ENCODE data around the gene B3GNT9. TPM values are rescaled to one million over a fixed set of nuclear protein-coding genes. Genes with fewer than 3 reads are reported as not detected.

Gene B3GNT9
- total and polyA plus RNA-seq, 2 of the 8 experiments (the other 6 are each of a cell fraction or from before 2014, with no cell fraction given), result 3.5 to 9.0 TPM

- no peak for TF ChIP-seq CTCF (IDR thresholded peaks at IDR 0.05; ENCODE audit: control extremely low read depth in 1 of 3, insufficient read depth in 1 of 3, low read depth in 1 of 3, low read length in 3 of 3)
- TF ChIP-seq CHD2 (IDR thresholded peaks at IDR 0.05; ENCODE audit: low read length), result no peak
- no peak for TF ChIP-seq NANOG (IDR thresholded peaks at IDR 0.05; ENCODE audit: insufficient read depth, low read depth, low read length, poor library complexity, severe bottlenecking)
- peak in 1 of 2 experiments; percentile 45; a peak in 1 of 4 replicates for TF ChIP-seq SIN3A (conservative IDR thresholded peaks at IDR 0.05 in 1 of 2, IDR thresholded peaks at IDR 0.05 in 1 of 2; ENCODE audit: low read depth in 1 of 2, low read length in 2 of 2)
- no peak for TF ChIP-seq RXRA (IDR thresholded peaks at IDR 0.05; ENCODE audit: insufficient read depth, low read depth, low read length)
- no peak; the same call in 1 of the 2 replicates for TF ChIP-seq POLR2AphosphoS5 (IDR thresholded peaks at IDR 0.05; ENCODE audit: low read depth, low read length)
- peak in 1 of 2 experiments; percentile 48; a peak in 1 of 3 replicates for TF ChIP-seq POLR2A (IDR thresholded peaks at IDR 0.05; ENCODE audit: control extremely low read depth in 1 of 2, low read depth in 2 of 2, low read length in 2 of 2)
- no peak for TF ChIP-seq CEBPB (IDR thresholded peaks at IDR 0.05; ENCODE audit: low read depth, low read length)
- TF ChIP-seq EZH2 (IDR thresholded peaks at IDR 0.05; ENCODE audit: low read depth, low read length, severe bottlenecking), result peak; percentile 32
- peak; percentile 27; the same call in 1 of the 2 replicates for TF ChIP-seq SUZ12 (IDR thresholded peaks at IDR 0.05; ENCODE audit: low read length)
- peak; percentile 66 for TF ChIP-seq PHF8 (conservative IDR thresholded peaks at IDR 0.05; ENCODE audit: low read depth, low read length)
- peak; percentile 31; the same call in 1 of the 2 replicates for TF ChIP-seq SP4 (IDR thresholded peaks at IDR 0.05; ENCODE audit: low read length)
- TF ChIP-seq RFX5 (IDR thresholded peaks at IDR 0.05; ENCODE audit: borderline replicate concordance, low read depth, low read length), result no peak
- TF ChIP-seq RNF2 (IDR thresholded peaks at IDR 0.05; ENCODE audit: borderline replicate concordance, low read depth, low read length, missing control alignments, poor library complexity, severe bottlenecking), result no peak
- peak; percentile 64 for TF ChIP-seq TAF1 (IDR thresholded peaks at IDR 0.05; ENCODE audit: low read depth, low read length)
- TF ChIP-seq KDM5A (IDR thresholded peaks at IDR 0.05; ENCODE audit: low read length), result no peak
- peak; percentile 67 for TF ChIP-seq NRF1 (IDR thresholded peaks at IDR 0.05; ENCODE audit: low read depth, low read length)
- TF ChIP-seq E2F6 (IDR thresholded peaks at IDR 0.05), result 0 out of 2 replicates have a peak, but pooled peaks have one; percentile 19
- TF ChIP-seq SAP30 (IDR thresholded peaks at IDR 0.05; ENCODE audit: insufficient read depth, insufficient replicate concordance, low read length), result no peak
- TF ChIP-seq RAD21 (IDR thresholded peaks at IDR 0.05 in 1 of 2, conservative IDR thresholded peaks at IDR 0.05 in 1 of 2; ENCODE audit: low read depth in 2 of 2, low read length in 2 of 2), result no peak
Measured at GRCh38 chr16:67109407-67110135, 41.2 kb downstream of the B3GNT9 start, which contains the start of gene PHAF1 (continued).
